Lower leg skin (tissue), 4 donors: ENCODE results near the gene GKN2. TPM values are rescaled to one million over a fixed set of nuclear protein-coding genes. Genes with fewer than 3 reads are reported as not detected.

Experiments
- DNase-seq, 2 donors: peaks; one replicate each; pipeline ENCODE4 v3.0.0-alpha.2; 2019; ENCODE audit warnings: low spot score in 2 of 2
- H3K4me3 ChIP-seq: fragments of 200-600 bp; sonication (generic); 2 replicates; pipeline ENCODE4 v1.5.1; 2017; ENCODE audit warnings: mild to moderate bottlenecking, low read depth; ENCODE audit not compliant: poor library complexity, severe bottlenecking
- CTCF ChIP-seq, 3 donors: fragments of 450-650 bp; IDR thresholded peaks; one replicate each; pipeline ENCODE4 v1.5.1; 2016; ENCODE audit warnings: antibody characterized with exemption in 3 of 3, mild to moderate bottlenecking in 3 of 3, moderate library complexity in 2 of 3
- POLR2A ChIP-seq, 2 donors: fragments of 450-650 bp; IDR thresholded peaks; one replicate each; pipeline ENCODE4 v1.6.1; 2016 to 2017; ENCODE audit warnings: antibody characterized with exemption in 2 of 2, mild to moderate bottlenecking in 1 of 2, moderate library complexity in 1 of 2
- WGBS, 2 donors: methylation state at CpG; one replicate each; pipeline ENCODE4 v1.1.5; 2018; 5-methylcytosine and 5-hydroxymethylcytosine counted together
- intact Hi-C: fragments of 100-400 bp; cut with DNase I; formaldehyde crosslinking; loops from one replicate; pipeline ENCODE4 v1.15.0; 2023; ENCODE audit warnings: low total_unique reads
- total RNA-seq, 4 donors: library from RNA; depleted of rRNA; stranded (reverse); fragments of >200 nt; gene quantifications; one replicate each; pipeline ENCODE4 v1.1.0, GENCODE V29; 2016

GKN2 gene
- total RNA-seq, 4 donors from 2014 or later: not detected

DNA sequence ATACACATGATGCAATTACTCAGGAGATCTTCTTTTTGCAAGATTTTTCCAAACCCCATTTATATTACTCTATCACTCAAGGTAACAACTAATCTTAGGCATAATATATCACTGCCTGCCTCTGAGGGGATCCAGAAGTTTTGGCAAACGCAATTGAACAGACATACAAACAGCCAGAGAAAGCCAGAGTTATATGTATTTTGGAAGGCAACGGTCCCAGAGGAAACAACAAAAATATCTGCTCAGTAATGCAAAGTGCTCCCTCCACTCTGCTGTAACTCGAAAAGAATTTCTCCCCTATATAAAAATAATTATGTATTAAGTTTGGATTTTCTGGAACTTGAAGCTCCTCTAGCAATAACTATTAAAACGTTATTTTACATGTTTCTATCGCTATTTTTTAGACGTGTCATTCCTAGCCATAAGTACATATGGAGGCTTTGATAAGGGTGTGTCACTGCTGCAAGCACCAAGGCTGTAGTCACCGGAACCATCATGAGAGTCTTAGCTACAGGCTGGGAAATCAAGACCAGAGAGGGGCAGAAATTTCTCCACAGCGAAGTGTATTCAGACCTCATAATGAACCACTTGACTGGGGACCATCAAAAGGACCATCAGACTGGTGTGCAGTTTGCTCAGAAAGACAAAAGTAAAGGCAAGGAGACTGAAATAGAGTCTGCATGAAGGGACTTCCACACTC, 18.0 kb upstream of the GKN2 start:
- TF ChIP-seq POLR2A (IDR thresholded peaks at IDR 0.05) (no peak), CTCF (IDR thresholded peaks at IDR 0.05) (no peak)
- intact Hi-C loops: no loop called here
- 65 to 70% methylated on average over 8 of the region's 8 CpGs for WGBS, 2 donors
- DNase-seq: no peak
- H3K4me3 ChIP-seq: no peak overlapping the region

DNA sequence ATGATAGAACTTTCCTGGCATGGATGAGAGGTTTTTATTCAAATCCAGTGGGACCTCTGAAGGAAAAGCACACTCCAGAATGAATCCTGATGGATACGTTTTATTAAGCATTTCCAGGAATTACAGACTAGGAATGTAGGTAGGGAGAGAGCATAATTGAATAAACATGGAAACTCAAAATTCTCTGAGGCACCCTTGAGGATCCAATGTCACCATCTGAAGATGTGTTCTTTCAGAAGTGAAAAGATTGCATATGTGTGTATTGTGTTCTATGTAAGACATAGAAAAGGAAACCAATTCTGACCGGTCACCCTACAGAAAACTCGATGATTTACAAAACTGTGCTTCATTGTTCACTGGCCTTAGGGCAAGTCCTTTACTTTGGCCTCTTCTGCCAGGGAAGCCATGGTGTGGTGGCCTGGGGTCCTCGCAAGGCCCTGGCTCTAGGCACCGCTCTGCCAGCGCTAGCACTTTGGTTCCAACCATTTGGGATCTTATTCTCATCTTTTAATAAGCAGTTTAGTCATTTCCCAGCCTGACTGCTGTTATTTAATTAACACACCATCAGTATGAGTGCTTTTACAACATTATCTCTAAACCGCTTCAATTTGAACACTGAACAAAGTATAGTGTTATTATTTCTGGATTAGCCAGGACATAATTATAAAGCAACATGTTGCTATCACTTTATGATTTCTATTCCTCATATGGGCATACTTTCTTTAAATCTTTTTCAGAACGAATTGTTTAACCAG, 17.2 kb upstream of the GKN2 start:
- DNase-seq: no peak
- WGBS, 2 donors: 83 to 93% methylated on average over 8 of the region's 8 CpGs
- TF ChIP-seq POLR2A (IDR thresholded peaks at IDR 0.05) (no peak), CTCF (IDR thresholded peaks at IDR 0.05) (no peak)
- intact Hi-C loops: no loop called here
- H3K4me3 ChIP-seq: no peak overlapping the region

GRCh38 chr2:68968221-68968620, 15.5 kb upstream of the GKN2 start:
- no peak for DNase-seq
- intact Hi-C loops: no loop called here
- H3K4me3 ChIP-seq: no peak overlapping the region
- TF ChIP-seq CTCF (IDR thresholded peaks at IDR 0.05) (no peak), POLR2A (IDR thresholded peaks at IDR 0.05) (no peak)
- 42% methylated on average over 1 of the region's 1 CpG for WGBS, 2 donors

- DNase-seq: no peak
- intact Hi-C loops: no loop called here
- no peak overlapping the region for H3K4me3 ChIP-seq
- TF ChIP-seq CTCF (IDR thresholded peaks at IDR 0.05) (no peak), POLR2A (IDR thresholded peaks at IDR 0.05) (no peak)
These were observed 11.6 kb upstream of the GKN2 start for GRCh38 chr2:68964282-68964681.

- H3K4me3 ChIP-seq: no peak overlapping the region
- no peak for DNase-seq
- 90 to 97% methylated on average over 4 of the region's 4 CpGs for WGBS, 2 donors
- intact Hi-C loops: no loop called here
- TF ChIP-seq CTCF (IDR thresholded peaks at IDR 0.05): no peak
- no peak for TF ChIP-seq POLR2A (IDR thresholded peaks at IDR 0.05)
These were observed 8.7 kb upstream of the GKN2 start for GRCh38 chr2:68961380-68961779.
